ENCODE results near the gene ZDHHC7. TPM values are rescaled to one million over a fixed set of nuclear protein-coding genes. Genes with fewer than 3 reads are reported as not detected.

ZDHHC7 gene
- total RNA-seq, 1 experiment from 2014 or later: 59.7 TPM

DNA sequence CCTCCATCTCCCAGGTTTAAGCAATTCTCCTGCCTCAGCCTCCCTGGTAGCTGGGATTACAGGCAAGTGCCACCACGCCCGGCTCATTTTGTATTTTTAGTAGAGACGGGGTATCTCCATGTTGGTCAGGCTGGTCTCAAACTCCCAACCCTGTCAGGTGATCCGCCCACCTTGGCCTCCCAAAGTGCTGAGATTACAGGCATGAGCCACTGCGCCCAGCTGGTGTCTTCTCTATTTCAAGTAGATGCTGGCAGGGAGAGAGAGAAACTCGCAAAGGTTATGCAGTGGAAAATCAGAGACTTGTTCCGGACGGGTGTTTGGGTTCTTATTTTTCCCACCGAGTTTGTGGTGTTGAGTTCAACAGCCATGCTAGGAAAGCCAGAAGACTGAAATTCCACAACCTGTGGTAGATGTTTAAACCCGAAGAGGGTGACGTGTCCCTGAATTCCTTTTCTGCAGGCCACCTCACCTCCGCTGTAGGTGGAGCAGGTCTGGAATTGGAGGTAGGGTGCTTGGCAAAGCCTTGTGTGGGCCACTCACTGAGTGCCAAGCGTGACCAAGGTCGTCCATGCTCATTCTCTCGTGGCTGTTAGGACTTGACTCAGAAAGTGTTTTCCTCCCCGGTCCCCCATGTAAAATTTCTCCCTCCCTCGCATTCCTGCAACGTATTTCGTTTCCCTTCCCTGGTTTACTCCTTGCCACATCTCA lies 7.3 kb upstream of the ZDHHC7 start:
- no peak for DNase-seq (ENCODE audit: low spot score)

DNA sequence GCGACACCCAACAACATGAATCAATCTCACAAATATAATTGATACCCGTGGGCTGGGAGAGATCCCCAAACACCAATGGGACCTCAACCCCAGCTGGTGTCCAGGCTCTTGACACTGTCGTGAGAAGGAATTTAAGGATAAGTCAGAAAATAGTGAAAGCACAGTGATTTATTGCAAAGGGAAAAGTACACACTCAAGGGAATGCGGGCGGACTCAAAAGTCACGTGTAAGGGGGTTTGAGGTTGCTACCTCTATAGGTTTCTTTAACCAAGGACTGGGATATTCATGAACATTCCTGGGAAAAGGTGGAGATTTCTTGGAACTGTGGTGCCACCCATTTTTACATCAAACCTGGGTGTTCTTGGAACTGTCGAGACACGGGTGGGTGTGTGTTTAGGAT lies 6.3 kb upstream of the ZDHHC7 start:
- no peak for DNase-seq (ENCODE audit: low spot score)

DNA sequence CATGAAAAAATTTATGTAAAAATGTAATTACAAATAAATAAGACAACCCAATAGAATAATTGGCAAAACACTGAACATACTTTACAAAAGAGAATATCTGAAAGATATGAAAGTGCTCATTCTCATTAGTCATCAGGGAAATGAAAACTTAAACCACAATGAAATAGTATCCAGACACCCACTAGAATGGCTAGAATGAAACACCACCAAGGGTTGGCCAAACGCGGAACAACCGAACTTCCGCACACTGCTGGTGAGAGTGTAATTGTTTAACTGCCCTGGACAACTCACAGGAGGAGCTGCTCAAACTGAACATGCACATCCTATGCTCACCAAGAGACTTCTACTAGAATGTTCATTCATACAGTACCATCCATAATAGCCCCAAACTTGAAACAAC lies 5.8 kb upstream of the ZDHHC7 start:
- no peak for DNase-seq (ENCODE audit: low spot score)

DNA sequence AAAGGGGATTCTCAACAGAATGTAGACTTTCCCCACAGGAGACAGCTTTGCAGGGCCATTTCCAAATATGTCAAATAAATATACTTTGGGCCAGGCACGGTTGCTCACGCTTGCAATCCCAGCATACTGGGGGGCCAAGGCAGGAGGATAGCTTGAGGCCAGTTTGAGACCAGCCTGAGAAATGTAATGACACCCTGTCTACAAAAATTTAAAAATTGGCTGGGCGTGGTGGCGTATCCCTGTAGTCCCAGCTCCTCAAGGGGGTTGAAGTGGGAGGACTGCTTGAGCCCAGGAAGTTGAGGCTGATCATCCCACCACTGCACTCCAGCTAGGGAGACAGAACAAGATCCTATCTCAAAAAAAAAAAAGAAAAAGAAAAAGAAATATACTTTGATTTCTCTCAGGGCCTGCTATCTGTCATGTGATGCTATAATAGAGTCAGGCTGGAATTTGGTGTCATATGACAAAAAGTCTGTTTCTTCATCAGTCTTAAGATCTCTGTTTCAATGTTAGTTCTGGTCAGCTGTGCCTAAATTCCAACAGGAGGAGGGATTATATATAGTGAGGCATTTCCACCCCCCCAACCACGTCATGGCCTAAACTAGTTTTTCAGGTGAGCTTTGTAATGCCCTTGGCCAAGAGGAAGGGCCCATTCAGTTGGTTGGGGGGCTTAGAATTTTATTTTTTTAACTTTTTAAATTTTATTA lies 4.3 kb upstream of the ZDHHC7 start:
- no peak for DNase-seq (ENCODE audit: low spot score)

DNA sequence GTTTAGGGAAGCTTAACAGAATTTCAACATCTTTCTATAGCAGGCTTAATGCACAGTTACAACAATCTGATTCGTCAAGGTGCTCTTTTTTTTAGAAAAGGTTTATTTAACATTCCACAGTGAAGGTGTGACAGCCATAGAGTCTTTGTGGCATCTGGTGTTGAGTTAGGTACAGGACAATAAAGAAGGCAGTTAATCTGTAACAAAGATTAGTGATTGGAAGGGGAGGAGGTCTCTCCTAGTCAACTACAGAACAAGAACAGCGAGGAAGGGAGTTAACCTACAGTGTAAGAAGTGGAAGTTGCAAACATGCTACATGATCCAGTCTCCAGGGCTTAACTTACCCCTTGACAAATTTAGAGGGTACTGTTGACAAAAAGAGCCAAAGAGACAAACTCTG lies 3.0 kb upstream of the ZDHHC7 start:
- DNase-seq (ENCODE audit: low spot score): no peak

DNA sequence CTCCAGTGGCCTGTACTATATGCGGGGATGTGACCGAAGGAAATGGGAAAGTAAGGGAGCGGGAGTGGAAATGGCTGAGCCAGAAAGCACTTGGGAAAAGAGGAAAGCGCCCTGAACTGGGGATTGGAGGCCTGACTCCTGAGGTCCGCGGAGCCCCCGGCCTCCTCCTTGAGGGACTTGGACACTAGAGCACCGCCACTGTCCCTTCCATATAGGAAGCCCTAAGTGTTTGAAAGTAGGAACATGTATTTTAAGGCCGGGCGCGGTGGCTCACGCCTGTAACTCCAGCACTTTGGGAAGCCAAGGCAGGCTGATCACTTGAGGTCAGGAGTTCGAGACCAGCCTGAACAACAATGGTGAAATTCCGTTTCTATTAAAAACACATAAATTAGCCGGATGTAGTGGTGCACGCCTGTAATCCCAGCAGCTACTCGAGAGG lies 530 bp upstream of the ZDHHC7 start:
- no peak for DNase-seq (ENCODE audit: low spot score)

DNA sequence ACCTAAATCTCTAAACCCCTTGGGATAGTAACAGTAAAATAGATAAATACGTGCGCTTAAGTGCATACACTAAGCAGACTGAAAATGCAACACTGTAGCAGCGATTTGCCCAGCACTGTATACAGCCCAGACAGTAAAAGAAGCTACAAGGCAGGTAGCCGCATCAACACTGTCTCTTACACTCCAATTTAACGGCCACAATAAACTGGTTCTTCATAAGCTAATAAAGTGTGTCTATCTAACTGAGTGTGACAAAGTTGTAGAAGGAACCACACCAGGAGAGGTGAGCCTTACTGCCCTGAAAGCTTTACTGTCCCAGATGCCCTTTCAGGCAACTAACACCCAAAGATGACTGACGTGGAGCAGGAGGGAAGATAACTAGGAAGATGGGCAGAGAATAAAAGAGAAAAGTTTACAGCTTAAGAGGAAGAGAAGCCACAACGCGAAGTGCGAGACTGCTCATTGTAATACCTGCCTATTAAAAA lies 847 bp downstream of the ZDHHC7 start:
- no peak for DNase-seq (ENCODE audit: low spot score)

DNA sequence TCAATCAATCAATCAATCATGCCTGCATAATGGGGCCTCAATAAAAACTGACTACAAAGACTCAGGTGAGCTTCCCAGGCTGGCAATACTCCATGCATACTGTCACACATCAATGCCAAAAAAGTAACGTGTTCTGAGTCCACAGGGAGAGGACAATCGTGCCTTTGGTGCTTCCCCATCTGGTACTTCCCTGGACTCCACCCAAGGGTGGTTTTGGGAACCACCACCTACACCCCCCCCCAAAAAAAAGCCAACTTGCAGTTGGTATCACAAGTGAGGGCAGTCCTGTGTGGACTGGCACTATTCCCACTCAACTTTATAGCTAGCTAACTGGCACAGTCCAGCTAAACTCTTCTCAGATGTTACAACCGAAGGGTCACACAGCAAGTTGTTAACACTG lies 3.1 kb downstream of the ZDHHC7 start:
- DNase-seq (ENCODE audit: low spot score): no peak

DNA sequence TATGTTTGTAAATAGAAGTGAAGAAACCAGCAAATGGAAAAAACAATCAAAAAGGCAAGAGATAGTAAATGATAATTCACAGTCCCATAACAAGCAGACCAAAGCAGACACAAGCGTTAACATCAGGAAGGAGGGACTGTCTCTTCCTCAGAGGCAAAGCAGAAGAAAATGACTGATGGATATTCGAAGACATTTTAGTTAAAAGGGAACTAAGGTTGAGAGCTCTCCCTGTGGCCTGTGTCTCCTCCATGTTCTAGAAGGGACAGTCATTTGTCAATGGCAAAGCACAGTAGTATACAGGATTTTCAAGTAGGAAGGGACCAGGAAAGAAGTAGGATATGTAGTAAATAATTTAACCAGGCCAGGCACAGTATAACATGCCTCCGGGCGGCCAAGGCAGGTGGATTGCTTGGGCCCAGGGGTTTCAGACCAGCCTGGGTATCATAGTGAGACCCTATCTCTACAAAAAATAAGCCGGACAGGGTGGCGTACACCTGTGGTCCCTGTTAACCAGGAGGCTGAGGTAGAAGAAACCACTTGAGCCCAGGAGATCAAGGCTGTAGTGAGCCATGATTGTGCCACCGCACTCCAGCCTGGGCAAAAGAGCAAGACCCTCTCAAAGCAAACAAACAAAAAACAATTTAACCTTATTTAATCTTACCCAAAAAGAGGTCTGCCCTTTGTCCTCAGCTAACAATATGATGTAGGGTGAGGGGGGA lies 3.7 kb downstream of the ZDHHC7 start:
- no peak for DNase-seq (ENCODE audit: low spot score)

DNA sequence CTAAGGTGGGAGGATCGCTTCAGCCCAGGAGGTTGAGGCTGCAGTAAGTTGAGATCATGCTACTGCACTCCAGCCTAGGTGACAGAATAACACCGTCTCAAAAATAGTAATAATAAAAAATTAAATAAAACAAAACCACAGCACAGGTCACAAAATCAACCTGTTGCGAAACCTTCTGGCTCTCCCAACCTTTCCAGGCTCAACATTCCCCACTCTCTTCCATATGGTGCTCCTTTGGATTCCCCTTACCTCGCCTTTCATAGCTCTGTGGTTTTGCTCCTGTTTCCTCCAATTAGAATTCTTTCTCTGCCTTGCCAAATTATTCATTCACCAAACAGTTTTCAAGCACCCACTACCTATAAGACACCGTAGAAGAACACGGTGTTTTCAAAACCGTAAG lies 4.7 kb downstream of the ZDHHC7 start:
- DNase-seq (ENCODE audit: low spot score): no peak

DNA sequence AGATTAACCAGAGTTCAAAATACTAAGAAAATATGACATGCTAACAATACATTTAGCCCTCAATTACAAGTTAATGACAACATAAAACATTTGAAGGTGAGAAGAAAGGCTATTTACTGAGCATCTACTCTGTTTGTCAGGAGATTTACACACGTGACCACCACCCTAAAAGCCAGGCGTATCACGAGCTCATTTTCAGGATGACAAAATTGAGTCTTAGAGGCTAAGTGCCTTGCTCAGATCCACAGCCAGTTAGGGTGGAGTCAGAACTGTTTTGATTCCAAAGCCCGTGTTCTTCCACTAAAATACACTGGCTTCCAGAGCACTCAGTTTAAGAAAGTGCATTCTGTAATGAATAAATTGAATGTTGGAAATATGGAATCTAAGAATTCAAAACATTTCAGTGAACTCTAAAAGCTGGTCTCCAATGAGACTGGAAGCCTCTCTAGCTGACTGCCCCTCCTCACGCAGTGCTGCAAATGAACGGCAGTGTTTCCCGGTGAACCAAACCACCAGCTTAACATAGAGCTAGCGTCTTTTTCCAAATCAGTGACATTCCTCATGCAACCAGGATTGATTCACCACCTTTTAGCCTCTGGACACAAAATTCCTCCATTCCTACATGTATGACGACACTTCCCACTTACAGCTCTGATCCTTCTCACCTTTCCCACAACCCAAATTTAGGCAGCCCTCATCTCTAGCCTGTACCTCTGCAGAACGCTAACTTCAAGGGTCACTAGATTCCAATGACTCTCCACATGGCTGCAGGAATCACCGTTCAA lies 5.9 kb downstream of the ZDHHC7 start:
- peak; percentile 31 for DNase-seq (ENCODE audit: low spot score)

DNA sequence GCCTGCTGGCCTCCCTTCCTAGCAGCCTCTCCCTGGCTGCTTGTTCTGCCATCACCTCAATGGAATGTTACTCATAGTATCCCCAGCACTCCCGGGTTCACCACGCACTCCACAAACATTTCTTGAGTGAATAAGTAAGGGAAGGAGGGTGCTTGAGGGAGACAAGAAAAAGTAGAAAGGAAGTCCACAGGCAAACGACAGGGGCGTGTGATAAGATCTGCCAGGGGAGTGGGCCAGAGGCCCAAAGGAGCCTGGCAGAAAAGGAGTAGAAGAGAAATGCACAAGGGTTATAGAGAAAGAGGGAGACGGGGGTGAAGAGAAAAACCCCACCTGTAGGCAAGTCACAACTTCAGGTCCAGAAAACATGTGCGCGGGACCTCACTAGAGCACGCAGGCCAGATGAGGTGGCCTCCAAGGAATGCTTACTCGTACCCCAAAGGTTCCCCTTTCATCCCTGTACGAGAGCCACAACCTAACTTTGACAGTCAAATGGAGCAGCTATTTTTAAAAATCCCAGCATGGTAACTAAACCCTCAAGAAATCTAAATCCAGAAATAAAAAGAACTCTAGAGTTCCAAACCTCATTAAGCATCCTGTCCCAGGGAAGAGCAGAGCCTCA lies 6.6 kb downstream of the ZDHHC7 start:
- DNase-seq (ENCODE audit: low spot score): peak; percentile 85

DNA sequence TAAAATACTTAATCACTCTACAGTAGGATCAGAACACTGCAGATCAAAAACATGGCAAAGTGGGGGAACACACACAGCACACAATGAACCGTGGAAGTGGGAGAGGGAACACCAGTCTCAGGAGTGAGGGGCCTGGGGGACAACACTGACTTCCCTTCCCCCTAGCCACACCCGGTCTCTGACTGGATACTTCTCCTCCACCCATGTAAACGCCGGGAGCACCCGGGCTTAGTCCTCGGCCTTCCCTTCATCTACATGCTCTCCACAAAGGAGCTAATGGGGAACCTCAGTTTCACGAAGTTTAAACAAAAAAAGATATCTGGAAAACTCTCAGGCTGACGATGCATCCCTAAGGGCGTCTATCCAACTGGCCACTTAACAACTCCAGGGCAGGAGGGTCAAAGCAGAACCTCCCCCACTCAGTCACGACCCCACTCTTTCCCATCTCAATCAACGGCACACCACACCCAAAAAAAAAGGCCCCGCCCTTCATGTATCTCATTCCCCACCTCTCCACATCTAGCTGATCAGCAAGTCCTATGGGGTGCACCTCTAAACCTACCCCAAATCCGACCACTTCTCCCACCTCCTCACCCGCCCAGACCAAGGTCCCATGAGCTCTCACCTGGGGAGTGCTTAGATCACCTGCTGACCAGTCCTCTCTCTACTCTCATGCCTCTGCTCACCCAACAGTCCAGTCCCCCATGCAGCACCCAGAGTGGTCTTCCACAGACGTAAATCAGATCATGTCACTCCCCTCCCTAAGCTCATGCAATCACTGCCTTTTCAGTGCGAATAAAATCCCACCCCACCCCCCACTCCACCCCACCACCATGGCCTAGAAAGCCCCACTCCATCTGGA lies 7.4 kb downstream of the ZDHHC7 start:
- no peak for DNase-seq (ENCODE audit: low spot score)

DNA sequence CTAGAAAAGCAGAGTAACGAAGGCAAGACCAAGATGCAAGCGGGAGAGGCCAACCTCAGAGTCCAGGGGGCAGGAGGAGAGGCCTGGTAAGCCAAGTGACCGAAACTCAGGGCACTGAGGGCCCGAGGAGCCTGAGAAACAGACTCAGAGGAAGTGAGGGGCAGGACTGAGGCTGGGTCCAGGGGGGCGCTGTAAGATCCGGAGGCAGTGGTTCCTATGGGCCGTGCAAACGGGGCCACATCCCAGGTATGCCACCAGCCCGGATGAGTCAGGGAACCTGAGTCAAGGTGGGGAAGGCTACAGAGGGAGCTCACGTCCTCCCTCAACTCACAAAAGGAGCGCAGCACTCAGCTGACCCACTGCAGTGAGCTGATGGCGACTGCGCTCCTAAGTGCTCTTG lies 8.3 kb downstream of the ZDHHC7 start:
- DNase-seq (ENCODE audit: low spot score): no peak

DNA sequence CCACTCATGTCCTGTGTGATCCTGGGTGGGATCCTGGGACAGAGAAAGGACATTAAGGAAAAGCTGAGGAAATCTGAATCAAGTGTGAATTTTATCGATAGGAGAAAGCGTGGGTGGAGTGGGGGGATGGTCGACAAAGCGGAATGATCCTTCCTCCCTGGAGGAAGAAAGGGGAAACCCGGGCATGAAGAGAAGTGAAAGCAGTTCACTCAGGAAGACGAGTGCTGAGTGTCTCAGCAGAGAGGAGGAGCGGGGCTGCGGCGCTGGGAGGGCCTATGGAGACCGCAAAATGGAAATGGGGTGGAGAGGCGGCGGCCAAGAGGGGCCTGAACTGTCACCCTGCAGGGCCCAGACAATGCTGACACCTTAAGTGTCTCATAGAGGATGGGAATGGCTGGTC lies 8.7 kb downstream of the ZDHHC7 start:
- DNase-seq (ENCODE audit: low spot score): no peak

DNA sequence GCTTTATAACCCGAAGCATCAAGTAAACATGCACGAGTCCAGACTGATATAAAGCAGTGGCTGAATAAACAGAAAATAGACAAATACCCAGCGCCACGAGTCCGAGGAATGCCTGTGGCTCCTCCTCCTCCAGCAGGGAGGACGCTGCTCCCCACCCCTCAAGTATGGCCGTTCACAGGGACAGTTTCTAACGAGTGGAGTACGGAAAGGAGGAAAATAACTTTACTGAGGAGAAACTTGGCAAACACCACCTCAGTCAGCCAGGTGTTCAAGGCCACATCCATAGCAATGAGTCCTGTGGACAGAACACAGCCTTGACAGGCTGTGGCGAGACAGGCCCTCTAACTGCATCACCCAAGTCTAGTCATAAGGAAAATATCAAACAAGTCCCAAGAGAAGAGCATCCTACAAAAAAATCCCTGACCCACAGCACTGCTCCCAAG lies 9.2 kb downstream of the ZDHHC7 start:
- no peak for DNase-seq (ENCODE audit: low spot score)

DNA sequence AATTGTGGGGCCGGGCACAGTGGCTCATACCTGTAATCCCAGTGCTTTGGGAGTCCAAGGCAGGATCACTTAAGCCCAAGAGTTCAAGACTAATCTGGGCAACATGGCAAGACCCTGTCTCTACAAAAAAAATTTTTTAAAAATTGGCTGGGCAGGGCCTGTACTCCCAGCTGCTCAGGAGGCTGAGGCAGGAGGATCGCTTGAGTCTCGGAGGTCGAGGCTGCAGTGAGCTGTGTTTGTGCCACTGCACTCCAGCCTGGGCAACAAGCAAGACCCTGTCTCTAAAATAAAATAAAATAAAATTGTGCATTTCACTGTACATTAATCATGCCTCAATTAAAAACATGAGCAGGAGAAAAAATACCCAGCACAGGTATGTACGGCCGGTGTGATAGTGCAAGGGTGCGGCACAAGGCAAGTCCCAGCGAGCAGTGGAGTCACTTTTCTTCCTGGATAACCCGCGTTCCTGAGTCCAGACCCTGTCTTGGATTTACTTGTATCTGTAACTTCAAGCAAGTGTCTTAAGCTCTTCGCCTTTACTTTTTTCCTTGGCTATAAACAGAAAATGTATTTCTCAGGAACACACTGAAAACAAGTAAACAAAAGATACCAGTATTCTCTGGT lies 11.4 kb downstream of the ZDHHC7 start:
- DNase-seq (ENCODE audit: low spot score): no peak

DNA sequence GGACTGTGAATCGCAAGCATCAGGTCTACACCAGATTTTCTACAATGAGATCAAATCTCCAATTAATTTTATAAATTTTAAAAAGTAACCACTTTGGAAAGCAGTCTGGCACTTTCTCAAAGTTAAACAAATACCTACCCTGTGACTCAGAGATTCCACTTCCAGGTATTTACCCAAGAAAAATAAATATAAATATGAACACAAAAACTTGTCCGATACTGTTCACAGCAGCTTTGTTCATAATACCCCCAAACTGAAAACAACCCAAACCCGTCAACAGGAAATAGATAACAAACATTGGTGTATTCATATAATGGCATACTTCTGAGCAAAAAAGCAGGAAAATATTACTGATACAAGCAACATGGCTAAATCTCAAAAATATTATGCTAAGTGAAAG lies 12.1 kb downstream of the ZDHHC7 start:
- DNase-seq (ENCODE audit: low spot score): peak; percentile 29

DNA sequence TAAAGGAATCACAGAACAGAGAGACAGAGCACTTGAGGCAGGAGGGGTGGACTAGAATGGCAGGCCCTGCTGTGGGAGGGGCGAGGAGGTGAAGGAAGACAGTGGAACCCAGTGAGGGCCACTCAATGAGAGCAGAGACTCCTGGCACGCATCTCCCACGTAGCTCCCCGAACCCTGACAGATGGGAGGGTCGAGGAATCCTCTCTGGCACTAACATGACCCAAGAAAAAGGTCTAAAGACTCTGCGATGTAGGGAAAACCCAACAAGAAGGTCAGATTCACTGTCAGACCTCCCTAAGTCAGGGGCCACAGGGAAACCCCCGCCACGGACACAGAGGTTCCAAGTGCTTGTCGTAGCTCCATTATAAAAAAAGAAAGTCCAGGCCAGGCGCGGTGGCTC lies 15.0 kb downstream of the ZDHHC7 start:
- no peak for DNase-seq (ENCODE audit: low spot score)

DNA sequence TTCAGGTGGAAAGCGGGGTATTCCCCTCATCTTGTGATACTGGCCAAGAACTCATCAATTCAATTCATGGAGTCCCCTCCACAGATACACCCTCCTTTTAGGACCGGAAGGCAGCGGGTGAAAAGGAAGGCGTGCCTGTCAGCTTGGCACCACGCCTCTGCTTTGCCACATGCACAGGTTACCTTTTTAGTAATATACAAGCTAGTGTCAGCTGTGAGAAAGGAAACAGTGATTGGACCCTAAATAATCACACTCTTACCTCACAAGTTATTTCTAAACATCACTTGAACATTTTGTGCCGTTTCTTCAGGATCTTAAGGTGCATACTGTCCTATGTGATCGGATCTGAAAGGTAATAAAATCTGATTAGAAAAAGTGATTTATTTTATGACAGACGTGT lies 15.7 kb downstream of the ZDHHC7 start:
- DNase-seq (ENCODE audit: low spot score): no peak

All from A172 (cell line).